HG03280 (cell line): ENCODE data around the gene DNMT3A.

Experiments
- ATAC-seq: cut with Tn5 transposase; IDR thresholded peaks from one replicate; pipeline ENCODE4 v1.9.1; 2021; ENCODE audit warnings: mild to moderate bottlenecking, moderate library complexity; ENCODE audit not compliant: unreplicated experiment

DNMT3A gene

GRCh38 chr2:25245141-25245540 lies 96.6 kb downstream of the DNMT3A start:
- ATAC-seq, result no peak

- no peak for ATAC-seq
Measured at GRCh38 chr2:25243995-25244394, 97.7 kb downstream of the DNMT3A start.

GRCh38 chr2:25241452-25241851 lies 100.3 kb downstream of the DNMT3A start:
- ATAC-seq, result no peak

DNA sequence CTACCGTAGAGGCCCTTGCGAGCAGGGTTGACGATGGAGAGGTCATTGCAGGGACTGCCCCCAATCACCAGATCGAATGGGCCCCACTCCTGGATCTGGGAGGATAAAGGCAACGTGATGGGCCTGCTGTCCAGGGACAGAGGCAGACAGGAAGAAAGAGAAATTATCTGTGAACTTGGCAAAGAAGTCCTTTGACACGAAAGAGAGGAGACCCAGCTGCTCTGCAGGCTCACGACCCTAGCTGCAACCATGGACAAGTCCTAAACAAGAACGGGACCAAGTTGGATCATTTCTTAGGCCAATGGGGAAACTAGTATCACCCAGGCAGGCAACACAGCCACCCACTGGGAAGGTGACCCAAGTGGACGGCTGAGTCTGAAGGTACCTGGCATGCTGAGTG lies 101.1 kb downstream of the DNMT3A start:
- ATAC-seq, result no peak

- no peak for ATAC-seq
Measured at GRCh38 chr2:25238920-25239319, 102.8 kb downstream of the DNMT3A start.

- no peak for ATAC-seq
Measured at GRCh38 chr2:25237764-25238163, 104.0 kb downstream of the DNMT3A start.

DNA sequence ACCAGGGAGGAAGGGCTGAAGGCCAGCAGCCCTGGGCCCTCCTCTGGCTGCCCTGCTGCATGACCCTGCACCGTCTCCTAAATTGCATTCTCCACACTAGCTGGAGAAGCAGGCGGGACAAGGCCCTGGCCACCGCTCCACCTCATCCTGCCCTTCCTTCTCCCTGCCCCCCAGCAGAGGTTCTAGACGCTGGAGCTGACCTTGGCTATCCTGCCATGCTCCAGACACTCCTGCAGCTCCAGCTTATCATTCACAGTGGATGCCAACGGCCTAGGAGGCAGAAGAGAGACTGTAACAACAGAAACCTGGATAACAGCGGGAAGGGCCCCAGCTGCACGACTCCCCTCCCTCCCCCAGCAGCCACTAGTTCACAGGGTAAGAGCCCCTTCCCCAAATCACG lies 105.0 kb downstream of the DNMT3A start:
- ATAC-seq, result no peak

DNA sequence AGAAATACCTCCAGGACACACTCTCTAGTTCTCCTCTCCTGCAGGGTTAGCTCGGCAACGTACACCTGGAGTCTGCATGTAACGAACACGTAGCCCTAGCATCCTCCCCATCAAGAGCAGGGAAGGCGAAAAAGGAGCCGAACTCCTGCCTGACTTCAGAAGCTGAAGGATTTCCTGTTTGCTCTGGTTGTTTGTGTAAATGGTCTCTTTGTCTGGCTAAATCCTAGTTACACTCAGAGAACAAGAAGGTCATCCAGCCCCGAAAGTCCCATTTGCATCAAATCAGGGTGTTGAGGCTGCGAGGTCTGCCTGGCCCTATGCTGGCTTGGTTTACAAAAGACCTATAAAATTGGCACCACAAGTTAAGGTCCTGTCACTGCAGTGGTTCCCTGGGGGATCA lies 107.0 kb downstream of the DNMT3A start:
- no peak for ATAC-seq

DNA sequence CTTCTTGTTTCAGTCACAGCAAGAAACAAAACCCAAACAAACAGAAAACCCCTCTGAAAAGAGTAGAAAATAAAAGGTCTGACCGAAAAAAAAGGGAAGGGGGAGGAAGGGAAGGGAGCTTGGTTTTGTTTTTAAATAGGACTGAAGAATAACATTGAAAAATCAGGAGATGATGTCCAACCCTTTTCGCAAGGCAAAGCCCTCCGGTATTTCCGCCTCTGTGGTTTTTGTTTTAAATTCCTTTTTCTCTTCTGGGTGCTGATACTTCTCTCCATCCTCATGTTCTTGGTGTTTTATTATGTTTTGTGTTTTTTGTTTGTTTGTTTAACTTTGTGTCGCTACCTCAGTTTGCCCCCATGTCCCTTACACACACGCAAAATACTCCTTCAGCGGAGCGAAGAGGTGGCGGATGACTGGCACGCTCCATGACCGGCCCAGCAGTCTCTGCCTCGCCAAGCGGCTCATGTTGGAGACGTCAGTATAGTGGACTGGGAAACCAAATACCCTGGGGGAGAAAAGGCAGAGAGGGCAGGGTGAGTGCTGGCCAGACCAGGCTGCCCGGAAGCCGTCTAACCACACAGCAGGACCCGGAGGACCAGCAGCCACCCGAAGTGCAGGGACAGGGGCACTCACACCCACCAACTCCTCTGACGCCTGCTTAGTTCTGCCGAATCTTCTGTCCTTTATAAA lies 107.7 kb downstream of the DNMT3A start:
- no peak for ATAC-seq

- ATAC-seq, result no peak
Measured at GRCh38 chr2:25232248-25232825, 109.4 kb downstream of the DNMT3A start.

- no peak for ATAC-seq
Measured at GRCh38 chr2:25230948-25231311, 110.8 kb downstream of the DNMT3A start.

DNA sequence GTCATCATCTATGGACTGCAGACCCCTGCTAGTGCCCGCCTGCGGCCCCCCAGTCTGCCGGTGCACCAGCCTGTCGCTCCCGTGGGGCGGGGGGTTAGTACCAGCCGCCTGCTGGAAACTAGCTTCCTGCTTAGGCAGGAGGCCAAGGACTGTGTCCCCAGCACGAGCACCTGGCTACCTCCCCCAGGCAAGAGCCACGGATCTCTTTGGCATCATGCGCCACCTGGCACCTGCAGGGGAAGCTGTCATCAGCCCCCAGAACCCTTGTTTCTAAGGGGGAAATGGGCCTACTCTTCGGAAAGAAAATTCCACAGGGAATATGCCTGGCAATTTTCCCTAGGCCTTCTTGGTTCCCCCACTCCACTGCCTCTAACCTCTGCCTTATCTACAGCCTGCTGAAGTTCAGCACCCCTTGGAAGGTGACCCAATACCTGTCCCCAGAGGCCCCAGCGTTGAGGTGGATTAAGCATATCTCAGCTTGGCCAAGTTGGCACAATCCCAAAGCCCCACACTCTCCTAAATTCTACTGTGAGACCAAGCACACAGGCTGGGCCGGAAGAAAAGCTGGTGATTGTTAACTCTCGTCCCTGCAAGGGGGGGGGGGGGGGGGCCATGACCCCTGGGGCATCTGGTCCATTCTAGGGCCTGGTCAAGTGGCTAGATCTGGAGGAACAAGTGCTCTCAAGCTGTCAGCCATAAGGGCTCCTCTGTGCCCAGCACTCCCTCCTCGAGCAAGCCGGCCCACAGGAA lies 111.4 kb downstream of the DNMT3A start:
- ATAC-seq, result no peak

- ATAC-seq, result no peak
Measured at GRCh38 chr2:25229279-25230197, 112.2 kb downstream of the DNMT3A start.

DNA sequence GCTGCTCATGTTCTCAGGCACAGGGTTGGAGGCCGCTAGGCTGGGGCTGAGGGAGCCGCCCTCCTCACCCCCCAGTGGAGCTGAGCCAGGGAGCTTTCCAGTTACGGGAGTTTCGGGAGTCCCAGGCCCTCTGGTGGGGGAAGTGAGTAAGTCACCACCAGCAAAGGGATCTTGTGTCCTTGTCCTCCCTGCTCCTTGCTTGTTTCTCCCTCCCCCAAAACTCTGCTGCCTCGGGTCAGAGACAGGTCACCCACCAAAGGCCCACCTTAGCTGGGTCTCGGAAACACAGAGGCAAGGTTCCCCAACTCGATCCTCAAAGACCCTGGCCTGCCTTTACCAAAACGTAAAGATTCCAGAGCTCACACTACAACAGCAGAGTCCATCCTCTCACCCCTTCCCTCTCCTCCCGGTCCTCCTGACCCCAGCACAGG lies 112.9 kb downstream of the DNMT3A start:
- ATAC-seq, result no peak

DNA sequence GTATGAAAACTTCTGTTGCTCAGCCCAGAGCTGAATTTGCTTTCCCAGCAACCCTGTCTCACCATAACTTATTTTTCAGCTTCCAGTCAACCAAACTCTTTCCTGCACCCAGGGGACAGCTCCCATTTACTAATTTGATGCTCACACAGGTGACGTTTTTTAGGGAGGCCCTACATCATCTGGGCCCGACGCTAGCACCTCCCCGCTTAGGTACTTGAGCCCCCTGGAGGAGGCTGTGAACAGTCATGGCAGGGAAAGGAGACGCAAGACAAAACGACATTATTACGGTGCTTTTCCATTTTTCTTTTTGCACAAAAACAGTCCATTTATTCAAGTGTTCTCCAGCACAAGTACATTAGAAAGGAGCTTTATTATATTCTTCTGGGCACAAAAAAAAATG lies 114.1 kb downstream of the DNMT3A start:
- ATAC-seq, result no peak

GRCh38 chr2:25226827-25227226 lies 114.9 kb downstream of the DNMT3A start:
- no peak for ATAC-seq

- ATAC-seq, result no peak
Measured at GRCh38 chr2:25222477-25223121, 119.1 kb downstream of the DNMT3A start.

- no peak for ATAC-seq
Measured at GRCh38 chr2:25221579-25221978, 120.1 kb downstream of the DNMT3A start.

DNA sequence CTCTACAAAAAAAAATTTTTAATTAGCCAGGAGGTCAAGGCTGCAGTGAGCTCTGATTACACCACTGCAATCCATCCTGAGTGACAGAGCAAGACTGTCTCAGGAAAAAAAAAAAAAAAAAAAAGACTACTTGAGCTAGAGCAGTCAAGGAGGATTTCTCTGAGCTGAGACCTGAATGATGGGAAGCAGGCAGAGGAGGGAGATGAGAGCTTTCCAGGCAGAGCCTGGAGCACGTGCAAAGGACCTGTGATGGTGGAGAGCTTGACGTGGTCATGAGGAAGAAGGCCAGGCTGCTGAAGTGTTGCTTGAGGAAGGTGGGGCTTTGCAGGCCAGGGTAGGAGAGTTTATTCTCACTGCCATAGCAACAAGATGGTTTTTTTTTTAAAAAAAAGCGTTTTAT lies 121.4 kb downstream of the DNMT3A start:
- no peak for ATAC-seq

DNA sequence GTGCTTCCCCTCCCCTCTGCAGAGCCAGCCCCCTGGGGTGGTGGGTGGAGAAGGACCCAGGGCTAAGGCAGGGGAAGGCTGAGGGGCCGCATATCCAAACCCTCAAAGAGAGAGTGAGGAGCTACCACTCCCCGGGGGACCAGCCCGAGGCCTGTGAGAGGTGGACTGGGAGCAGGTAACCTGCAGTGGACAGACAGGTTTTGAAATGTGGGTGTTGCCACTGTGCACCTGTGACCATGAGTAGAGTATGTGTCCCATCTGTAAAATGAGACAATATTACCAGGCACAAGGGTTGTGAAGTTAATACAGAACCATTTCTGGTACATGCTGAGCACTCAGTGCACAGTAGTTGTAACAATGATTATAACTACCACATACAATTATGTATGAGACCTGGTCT lies 122.1 kb downstream of the DNMT3A start:
- ATAC-seq, result no peak

DNA sequence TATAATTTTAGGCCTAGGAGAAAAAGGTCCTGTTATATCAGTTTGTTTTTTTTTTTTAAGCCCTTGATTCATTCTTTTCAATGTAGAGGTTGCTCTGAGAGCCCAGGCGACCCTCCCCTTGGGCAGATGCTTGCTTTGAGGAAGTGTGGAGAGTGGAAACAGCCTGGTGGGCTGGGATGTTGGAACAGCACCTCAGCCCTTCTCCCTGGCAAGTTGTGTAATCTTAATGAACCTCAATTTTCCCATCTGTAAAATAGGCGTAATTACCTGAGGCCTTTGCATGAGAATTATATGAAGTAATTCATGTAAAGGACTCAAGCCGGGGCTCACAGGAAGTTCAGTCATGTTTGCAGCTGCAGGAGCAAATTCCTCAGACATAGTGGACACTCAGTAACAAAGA lies 123.6 kb downstream of the DNMT3A start:
- no peak for ATAC-seq
